NCI-H2107 (cell line): ENCODE measurements around the gene VPS13D.
"Not testable (repeated sequence)": the region's sequence is repeated elsewhere in the genome, so short reads cannot be mapped to it uniquely, and the experiment has no call there.

Experiments
- DNase-seq: peaks from one replicate; lab custom pipeline; 2025; lab: John Stamatoyannopoulos, UW

Gene VPS13D

DNA sequence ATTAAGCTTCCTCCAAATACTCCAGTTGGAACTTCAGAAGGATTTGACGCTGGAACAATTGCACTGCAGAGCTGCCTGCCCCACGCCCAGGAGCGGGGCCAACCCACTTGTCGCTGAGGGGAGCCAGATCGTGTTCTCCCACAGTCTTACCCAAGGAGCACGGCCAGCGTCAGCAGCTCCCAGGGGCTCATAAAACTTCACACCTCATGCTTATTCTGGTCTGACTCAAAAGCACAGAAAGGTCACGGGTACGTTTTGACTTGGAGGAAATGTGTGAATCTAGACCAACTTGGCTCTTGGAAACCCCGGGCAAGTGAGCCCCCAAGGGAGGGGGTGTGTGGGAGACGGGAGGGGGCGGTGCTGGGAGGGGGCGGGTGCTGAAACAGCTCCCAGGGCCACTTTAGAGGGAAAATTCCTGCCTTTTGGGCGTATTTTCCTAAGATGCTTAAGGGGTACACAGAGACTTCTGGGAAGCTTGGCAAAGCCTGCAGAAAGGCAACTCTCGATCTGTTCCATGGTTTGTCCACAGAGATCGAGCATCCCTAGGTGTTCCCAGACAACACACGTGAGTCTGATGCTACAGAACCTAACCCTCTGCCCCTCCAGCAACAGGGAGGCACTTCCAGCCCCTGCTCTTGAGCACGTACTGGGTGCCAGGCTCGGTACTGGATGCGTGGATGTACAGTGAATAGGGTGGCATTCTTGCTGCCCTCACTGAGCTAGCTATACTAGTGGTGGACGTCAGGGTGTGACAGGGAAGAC is 289.3 kb downstream of the VPS13D start:
- no peak for DNase-seq

DNA sequence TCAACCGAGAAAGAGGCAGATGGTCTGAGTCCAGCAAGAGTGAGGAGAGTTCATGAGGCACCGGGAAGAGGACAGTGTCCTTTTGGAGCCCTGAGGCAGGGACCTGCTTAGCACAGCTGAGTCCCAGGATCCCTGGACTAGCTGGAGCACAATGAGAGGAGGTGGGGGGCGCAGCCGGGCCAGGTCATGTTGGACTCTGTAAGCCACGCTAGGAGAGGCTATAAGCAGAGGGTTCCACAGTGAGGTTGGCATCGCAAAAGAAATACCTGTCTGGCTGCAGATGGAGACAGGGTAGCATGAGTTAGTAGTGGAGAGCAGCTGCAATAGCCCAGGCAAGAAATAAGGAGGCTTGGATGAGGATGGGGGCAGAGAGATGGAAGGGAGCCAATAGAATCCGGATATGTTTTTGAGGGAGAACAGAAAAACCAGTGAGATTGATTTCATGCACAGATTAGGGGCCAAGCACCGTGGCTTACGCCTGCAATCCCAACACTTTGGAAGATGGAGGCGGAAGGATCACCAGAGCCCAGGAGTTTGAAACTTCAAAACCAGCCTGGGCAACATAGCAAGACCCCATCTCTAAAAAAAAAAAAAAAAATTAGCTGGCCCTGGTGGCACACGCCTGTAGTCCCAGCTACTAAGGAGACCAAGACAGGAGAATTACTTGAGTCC is 290.0 kb downstream of the VPS13D start:
- DNase-seq, result no peak

DNA sequence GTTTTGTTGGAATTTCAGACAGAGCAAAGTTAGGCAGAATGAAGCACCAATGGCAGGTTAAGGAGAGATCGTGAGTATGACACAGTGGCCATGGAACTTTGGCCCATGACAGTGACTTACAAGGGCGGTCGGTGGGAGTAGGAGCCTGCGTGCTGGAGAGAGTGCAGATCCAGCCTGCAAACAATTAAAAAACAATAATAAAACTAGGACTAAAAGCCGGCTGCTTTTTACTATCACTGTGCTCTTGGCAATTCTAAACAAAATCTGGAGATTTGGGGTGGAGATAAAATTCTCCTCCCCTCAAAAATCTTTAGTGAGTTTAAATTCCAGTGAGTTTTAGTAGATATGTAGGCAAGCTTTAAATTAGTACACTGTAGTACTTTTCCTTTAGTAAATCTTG is 291.3 kb downstream of the VPS13D start:
- DNase-seq, result no peak

DNA sequence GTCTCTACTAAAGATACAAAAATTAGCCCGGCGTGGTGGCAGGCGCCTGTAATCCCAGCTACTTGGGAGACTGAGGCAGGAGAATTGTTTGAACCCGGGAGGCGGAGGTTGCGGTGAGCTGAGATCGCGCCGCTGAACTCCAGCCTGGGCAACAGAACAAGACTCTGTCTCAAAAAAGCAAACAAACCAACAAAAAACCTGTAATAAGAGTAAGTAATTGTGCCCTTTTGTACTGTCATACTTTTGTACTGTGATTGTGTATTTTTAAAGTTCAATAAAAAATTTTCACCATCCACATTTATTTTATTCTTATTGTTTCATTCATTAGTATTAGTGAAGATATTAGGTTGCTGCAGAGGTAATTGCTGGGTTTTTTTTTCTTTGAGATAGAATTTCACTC is 292.9 kb downstream of the VPS13D start:
- DNase-seq, result not testable (repeated sequence)

DNA sequence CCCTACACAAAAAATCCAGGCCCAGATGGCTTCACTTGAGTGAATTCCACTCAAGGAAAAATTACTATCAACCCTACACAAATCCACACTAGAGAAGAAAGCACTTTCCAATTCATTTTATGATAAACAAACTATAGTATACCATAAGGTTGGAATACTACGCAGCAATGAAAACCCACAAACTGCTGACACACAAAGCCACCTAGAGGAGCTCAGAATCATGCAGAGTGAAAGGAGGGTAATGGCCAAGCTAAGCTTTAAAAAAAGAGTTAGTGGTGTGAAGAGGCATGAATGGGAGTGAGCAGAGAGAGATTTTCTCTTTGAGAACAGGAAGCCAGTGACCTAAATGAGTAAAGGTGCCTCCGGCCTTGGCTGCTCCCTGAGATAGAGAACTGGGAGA is 294.4 kb downstream of the VPS13D start:
- no peak for DNase-seq

- no peak for DNase-seq
Observed at GRCh38 chr1:12525311-12526181, 295.7 kb downstream of the VPS13D start.

GRCh38 chr1:12527564-12527963 is 297.7 kb downstream of the VPS13D start:
- no peak for DNase-seq

GRCh38 chr1:12528021-12528852 is 298.4 kb downstream of the VPS13D start:
- no peak for DNase-seq

GRCh38 chr1:12529640-12530174 is 299.9 kb downstream of the VPS13D start:
- DNase-seq, result no peak

DNA sequence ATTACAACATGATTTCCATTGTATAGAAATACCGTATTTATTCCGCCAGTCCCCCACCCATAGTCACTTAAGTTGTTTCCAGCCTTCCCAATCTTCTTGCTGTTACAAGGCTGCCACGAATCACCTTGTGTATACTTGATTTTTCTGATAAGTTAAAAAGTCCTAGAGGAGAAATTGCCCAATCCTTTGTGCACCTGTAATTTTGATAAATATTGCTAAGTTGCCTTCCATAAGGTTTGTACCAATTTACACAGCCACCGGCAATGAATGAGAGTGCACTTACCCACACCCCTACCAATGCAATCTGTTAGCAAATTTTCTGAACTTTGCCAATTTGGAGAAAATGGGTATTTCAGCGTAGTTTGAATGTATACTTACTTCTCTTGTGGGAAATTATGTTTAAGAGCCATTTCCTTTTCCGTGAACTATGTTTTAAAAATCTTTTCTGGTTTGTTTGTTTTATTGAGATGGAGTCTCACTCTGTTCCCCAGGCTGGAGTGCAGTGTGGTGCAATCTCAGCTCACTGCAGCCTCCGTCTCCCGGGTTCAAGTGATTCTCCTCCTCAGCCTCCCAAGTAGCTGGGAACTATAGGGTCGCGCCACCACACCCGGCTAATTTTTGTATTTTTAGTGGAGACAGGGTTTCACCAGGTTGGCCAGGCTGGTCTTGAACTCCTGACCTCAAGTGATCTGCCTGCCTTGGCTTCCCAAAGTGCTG is 300.8 kb downstream of the VPS13D start:
- no peak for DNase-seq

DNA sequence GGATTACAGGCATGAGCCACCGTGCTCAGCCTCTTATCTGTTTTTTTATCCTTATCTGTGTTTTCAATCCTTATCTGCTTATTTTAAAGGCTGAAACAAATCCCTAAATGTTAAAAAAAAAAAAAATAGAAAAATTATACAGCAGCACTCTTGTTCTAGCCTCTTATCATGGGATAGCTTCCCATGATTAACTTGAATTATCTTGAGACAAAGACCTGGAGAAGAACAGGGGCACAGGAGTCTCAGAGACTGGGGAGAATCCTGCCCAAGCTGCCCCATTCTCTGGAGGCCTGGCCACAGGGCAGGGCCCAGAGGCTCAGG is 301.3 kb downstream of the VPS13D start:
- no peak for DNase-seq

GRCh38 chr1:12532405-12533315 is 302.8 kb downstream of the VPS13D start:
- no peak for DNase-seq

DNA sequence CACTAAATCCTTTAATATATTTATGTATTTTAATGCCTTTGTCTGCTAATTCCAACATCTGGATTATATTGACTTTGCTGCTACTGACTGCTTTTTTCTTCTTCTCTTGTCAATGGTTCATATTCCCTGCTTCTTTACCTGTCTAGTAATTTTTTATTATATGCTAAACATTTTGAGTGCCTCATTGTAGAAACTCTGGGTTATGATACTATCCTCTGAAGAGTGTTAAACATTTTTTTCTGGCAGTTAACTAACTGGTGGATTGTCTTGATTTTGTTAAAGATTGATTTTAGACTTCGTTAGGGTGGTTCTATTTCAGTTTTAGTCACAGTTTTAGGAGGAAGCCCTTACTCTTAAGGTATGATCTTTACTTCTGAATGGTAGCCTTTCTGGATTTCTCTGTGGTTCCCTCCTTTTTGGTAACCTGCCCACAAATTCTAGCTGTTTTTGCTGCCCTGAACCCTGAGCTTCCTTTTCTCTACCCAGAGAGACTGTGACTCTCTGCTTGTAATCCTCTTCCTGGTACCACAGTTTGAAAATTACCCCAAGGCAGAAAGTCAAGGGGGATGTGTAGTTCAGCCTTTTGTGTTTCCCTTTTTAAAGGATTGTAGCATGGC is 306.3 kb downstream of the VPS13D start:
- DNase-seq, result no peak

GRCh38 chr1:12537294-12537693 is 307.5 kb downstream of the VPS13D start:
- DNase-seq, result no peak

- no peak for DNase-seq
Observed at GRCh38 chr1:12537906-12538461, 308.2 kb downstream of the VPS13D start.

GRCh38 chr1:12538536-12538935 is 308.7 kb downstream of the VPS13D start:
- not testable (repeated sequence) for DNase-seq

- no peak for DNase-seq
Observed at GRCh38 chr1:12539320-12539704, 309.5 kb downstream of the VPS13D start.

DNA sequence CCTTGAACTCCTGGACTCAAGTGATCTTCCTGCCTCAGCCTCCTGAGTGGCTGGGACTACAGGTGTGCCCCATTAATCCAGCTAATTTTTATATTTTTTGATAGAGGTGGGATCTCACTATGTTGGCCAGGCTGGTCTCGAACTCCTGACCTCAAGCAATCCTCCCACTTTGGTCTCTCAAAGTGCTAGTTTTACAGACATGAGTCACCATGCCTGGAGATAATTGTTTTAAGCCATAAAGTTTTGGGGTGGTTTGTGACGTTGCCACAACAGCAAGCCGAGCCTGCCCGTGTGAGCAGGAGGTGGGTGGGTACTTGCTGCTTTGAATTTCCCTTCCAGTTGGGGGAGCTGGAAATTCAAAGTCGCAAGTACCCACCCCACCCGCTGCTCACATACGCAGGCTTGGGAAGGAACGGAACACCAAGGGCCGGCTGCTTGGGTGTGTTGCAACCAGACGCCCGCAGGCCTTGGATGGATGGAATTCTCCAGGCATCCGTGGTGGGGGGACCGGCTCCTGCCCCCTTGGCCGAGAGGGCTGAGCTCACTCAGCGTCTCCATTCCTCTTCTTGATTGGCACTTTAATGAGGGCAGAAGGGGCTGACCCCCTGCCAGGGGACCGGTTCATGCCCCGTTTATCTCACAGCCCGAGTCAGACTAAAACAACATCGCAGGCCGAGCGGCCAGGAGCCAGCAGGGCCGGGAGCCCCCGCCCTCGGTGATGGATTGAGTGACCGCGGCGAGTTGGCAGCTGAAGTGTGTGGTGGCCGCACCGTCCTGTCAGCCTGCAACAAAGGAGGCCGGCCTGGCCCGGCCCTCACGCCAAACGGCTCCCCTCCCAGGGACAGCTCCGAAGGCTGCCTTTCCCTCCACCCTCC is 310.1 kb downstream of the VPS13D start:
- DNase-seq, result no peak
